HG02678 (cell line): Measurements from ENCODE around the gene CSNK1D.
"Not testable (repeated sequence)": the region's sequence is repeated elsewhere in the genome, so short reads cannot be mapped to it uniquely, and the experiment has no call there.

Experiments
- ATAC-seq: cut with Tn5 transposase; IDR thresholded peaks from one replicate; pipeline ENCODE4 v1.9.1; 2021; ENCODE audit warnings: mild to moderate bottlenecking, moderate library complexity; ENCODE audit not compliant: unreplicated experiment

The CSNK1D gene

DNA sequence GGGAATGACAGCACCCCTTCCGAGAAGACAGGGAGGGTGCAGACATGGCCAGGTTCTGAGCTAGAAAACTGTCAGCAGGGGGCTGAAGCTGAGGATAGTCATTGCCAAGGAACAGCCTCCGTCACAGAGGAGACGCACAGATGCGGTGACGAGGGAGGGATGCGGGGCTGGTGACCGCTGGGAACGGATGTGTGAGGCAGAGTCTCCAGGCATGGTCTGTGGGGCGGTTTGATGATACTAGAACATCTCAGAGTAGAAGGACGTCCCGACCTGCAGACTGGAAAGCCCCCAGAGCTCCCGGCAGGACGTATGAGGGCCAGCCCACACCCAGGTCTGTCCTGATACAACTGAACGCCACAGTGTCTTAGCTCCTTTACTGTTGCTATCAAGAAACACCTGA lies 1.8 kb upstream of the CSNK1D start:
- no peak for ATAC-seq

DNA sequence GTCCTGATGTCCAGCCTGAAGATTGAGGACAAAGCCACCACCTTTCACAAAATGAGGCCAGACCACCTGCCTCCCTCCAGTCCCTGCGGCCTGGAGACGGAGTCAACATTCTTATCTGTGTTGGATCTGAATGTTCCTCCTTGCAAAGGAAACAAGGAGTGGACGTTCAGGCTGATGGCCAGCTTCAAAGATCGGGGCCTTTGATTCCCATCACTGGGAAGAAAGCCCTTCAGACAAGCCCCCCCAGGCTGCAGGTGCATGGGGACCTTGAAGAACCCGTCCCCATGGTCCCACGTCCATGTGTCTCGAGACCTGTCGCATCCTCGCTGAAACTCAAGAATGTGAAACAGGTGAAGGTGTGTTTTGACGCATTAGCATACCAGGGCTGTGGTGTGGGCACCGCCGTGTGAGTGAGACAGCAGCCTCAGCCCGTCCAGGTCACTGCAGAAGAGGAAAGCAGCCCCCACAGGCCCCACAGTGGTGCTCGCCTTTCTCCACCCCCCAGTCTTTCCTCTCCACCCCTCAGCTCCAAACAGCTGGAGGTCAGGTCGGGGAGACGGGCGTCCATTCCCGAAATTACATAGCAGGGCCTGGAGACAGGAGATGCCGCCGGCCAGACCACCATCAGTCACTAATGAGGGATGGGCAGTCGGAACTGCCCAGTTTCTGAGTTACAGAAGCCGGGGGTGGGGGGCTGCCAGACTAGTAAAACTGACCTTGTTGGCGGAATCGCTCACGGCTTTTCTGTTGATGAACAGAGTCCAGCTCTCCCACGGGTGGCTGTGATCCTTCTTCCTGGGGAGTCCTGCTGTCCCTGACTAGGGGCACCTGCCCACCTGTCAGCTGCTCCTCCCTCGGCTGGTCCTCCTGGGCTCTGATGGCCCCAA lies 877 bp upstream of the CSNK1D start:
- ATAC-seq, result no peak

DNA sequence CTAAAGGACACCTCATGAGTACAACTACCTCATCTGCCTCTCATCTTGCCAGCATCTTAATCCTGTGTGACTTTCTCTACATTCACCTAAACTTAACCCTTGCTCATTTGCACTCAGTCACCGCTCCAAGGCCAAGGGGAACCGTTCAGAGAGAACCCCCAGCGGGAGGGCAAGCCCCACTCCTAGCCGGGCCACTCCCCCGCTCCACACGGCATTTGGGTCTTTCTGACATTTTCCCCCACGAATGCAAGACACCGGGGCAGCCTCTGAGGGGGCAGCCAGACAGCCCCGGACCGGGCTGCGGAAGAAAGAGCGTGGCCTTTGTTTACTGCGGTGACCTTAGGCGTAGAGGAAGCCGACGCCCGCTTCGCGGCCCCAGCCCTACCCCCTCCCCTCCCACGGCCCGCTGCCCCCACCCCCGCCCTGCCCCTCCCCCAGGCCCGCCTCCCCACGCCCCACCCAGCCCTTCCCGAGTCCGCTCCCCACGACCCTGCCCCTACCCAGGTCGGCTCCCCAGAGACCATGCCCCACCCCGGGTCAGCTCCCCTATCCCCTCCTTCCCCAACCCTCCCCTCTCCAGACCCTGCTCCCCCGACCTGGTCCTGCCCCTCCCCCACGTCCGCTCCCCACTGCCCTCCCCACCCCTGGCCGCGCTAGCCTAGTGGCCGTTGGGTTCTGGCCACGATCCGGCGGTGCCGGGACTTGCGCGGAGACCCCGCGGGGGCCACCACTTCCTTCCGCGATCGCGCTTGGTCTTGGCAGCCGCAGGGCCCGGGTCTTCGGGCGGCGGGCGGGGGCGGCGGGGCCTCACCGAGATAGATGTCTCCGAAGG lies 789 bp downstream of the CSNK1D start:
- ATAC-seq, result peak; percentile 3

DNA sequence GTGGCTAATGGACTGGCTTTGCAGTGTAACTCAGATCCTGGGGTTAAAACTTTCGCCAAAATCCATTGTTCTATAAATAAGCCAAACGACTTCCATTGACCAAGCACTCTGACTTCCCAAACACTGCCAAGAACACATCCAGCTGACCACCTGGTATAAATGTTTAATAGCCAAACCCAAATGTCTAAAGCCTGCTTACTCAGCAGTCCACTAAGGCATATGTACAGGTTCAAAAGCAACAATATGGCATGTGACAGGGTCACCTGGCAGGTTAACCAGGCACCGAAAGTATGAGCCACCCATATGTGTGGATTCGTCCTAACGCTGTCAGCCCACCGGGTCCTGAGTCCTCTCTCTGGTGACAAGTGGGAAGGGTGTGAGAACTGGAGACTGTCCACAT lies 2.1 kb downstream of the CSNK1D start:
- no peak for ATAC-seq

DNA sequence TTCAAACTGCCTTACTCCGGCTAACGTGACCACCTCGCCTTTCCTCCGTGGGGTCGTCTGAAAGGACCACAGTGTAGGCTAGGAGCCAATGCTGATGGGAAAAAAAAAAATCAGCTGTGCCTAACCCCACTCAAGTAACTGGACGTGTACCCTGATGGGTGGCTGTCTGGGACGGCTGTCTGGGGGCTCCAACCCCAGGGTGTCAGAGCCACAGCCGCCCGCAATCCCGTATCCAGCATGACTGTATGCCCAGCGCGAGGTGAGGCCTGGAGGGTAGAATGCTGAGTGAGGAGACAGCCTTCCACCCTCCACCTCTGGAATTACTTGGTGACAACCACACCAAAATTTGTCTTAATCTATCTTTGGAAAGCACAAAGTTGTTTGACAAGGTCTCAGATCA lies 2.8 kb downstream of the CSNK1D start:
- ATAC-seq, result no peak

DNA sequence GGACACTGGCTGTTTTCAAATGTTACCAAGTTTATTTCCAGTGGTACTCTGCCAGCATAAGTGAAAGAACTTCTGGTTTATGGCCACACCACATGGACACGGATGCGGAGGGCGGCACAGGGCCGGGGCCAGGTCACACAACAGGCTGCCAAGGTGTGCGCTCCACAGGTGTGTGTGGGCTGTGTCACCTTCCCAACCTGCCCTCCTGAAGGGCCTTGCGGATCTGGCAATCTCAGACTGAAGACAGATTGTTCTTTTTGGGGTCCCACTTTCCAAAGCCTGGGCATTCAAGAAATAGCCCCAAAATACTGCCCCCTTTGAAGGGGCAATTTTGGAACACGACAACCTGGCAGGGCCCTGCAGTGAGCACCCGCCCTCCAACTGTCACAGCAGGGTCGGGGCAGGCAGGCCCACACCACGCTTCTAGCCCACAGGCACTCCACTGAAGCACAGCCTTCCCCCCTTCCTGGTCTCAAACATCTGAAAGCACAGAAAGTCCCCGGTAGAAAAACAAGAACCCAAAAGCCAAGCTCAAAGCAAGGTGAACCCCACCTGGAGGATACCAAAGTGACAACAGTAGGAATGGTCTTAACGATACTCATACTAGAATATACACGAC lies 3.5 kb downstream of the CSNK1D start:
- ATAC-seq, result no peak

DNA sequence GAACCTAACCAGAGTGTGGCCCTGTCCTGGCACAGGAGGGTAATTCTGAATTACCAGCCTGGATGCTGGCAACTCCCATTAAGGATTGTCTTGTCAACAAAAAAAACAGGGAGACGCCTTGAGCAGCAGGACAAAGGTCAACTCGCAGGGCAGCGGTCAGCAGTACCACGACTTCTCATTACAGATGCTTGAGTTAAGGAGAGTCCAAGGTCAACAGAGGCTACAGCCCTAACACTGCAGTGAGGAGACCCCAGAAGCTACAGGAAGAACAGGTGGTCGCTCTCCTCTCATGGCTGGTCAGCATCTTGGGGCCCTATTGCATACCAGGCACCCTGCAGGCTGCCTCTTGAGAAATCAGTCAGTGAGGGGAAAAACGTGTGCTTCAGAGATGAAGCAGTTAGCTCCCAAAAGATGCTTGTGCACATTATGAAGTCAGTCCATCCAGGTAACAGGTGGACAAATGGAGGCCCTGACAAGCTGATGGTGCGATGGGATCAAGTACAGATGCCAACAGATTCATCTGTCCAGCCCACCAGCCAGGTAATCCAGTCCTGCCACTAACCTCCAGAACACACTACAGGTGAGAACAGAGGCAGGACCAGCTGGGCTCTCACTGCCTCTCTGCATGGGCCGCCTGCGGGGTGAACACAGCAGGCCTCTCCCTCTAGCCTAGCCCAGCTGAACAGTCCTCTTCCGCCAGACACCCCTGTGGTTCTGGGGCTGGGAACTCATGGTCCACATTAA lies 4.2 kb downstream of the CSNK1D start:
- ATAC-seq, result no peak

DNA sequence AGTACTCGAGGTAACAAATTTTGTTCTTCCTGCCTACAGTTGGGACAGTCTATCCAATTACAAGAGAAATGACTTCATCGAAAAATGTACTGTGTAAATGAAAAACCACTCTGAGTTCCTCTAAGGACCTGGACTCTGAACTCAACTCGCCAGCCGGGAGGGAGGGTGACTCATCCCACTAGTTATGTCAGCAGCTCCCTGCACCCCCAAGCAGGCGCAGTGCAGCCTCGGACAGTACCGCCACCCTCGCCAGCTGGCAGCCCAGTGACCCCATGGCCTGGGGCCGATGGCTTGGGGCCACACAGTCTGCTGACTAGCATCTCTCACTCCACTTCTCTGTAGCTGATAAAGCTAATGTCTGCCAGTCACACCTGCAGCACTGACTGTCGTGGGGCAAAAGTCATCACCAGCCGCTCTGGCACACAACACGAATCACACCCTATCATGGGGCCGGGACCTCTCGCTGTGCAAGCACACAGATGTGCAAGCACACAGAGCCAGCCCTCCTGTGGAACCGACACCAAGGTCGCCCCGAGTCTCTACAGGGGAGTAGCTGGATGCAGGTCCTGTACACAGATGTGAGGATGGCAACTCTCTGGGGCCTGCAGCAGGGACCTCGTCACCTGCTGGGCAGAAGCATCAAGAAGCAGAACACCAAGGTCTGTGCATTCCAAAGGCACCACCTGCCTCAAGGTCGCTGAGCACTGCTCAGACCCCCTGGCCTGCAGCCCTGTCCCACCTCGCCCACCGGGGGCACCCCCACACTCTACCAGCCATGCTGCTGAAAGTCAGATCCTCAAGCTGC lies 5.7 kb downstream of the CSNK1D start:
- no peak for ATAC-seq

DNA sequence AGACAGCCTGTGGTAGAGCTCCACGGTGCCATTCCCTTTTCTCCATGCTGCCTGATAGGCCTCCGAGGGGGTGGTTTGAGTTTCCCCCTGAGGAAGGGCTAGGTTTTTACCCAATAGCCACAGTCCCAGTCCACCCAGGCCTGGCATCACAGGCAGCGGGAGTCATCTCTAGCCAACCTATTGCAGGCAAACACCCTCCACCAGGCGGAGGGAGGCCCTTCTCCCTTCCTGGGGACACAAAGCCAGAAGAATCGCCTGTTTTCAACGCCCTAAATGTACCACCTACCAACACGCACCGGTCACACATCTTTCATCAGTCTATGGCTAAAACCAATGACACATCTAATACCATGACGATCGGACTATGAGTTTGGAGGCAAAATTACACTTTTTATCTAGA lies 7.4 kb downstream of the CSNK1D start:
- ATAC-seq, result no peak

DNA sequence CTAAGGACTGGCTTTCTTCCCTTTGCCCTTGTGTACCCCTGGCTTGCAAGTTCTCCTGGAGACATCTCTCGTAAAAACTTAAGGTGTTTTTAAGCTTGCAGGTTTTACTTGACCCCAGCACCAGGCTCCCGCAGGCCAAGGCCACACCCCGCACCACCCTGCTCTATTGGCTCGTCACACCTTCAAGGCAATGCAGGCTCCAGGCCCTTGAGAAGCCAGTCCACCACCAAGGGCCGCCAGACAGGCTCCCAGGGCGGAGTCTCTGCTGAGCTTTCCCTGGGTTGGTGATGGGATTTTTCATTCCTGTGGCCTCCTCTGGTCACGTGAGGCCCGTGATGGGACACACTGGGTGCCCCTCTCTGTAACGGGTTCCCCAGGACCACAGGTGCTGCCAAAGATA lies 9.9 kb downstream of the CSNK1D start:
- no peak for ATAC-seq

DNA sequence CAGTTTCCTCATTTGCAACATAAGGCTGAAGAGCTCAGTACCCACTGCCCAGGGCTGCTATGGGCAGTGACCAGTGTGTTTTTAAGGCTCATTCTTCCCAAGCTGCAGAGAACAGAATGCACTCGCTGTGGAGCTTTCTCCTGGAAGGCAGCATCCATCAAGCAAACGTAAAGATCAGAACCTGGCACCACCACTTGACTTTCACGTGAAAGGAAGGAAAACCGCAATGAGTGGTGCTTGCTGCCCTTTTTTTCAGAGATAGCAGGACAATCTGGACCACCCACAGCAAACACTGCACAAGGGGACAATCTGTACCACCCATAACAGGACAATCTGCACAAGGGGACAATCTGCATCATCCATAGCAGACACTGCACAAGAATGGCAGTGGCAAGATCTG lies 11.2 kb downstream of the CSNK1D start:
- ATAC-seq, result no peak

DNA sequence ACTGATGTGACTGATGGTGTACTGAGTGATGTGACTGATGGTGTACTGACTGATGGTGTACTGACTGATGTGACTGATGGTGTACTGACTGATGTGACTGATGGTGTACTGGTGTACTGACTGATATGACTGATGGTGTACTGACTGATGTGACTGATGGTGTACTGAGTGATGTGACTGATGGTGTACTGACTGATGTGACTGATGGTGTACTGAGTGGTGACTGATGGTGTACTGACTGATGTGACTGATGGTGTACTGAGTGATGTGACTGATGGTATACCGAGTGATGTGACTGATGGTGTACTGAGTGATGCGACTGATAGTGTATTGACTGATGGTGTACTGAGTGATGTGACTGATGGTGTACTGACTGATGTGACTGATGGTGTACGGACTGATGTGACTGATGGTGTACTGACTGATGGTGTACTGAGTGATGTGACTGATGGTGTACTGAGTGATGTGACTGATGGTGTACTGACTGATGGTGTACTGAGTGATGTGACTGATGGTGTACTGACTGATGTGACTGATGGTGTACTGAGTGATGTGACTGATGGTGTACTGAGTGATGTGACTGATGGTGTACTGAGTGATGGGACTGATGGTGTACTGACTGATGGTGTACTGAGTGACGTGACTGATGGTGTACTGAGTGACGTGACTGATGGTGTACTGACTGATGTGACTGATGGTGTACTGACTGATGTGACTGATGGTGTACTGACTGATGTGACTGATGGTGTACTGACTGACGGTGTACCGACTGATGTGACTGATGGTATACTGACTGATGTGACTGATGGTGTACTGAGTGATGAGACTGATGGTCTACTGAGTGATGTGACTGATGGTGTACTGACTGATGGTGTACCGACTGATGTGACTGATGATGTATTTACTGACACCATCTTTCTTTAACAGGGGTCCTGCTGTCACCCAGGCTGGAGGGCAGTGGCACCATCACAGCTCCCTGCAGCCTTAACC lies 13.2 kb downstream of the CSNK1D start:
- ATAC-seq, result not testable (repeated sequence)

DNA sequence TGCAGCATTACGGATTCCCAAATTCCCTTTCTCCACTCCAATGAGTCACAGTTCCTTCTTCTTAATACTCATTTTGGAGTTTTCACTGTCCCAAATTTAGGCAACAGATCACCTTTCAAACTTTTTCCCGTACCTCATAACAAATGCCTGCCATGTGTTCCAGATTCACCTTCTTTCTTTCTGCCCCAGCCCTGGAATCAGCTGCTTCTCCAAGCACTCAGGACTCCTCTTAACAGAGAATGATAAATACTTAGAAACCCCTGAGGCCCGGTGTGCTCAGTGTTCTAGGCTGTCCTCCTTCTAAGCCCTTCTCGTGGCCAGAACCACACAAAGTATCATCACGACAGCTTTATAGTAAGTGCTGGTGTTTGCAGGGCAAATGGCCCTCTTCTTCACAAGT lies 14.9 kb downstream of the CSNK1D start:
- ATAC-seq, result no peak

DNA sequence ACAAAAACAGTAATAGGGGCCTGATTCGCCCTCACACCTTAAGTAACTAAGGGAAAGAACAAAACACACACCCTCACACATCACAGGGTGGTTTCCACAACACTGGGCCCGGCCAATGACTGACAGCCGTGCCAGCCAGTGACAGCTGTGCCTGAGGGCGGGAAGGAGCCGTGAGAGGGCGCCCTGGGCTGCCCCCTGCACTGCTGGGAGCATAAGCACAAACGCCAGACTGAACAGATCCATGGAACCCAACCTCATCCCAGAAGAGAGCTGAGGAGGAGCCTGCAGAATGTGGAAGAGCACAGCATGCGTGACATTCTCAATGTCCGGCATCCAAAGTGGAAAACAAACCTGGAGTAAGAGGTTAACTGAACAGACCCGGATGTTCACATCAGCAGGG lies 16.0 kb downstream of the CSNK1D start:
- no peak for ATAC-seq

DNA sequence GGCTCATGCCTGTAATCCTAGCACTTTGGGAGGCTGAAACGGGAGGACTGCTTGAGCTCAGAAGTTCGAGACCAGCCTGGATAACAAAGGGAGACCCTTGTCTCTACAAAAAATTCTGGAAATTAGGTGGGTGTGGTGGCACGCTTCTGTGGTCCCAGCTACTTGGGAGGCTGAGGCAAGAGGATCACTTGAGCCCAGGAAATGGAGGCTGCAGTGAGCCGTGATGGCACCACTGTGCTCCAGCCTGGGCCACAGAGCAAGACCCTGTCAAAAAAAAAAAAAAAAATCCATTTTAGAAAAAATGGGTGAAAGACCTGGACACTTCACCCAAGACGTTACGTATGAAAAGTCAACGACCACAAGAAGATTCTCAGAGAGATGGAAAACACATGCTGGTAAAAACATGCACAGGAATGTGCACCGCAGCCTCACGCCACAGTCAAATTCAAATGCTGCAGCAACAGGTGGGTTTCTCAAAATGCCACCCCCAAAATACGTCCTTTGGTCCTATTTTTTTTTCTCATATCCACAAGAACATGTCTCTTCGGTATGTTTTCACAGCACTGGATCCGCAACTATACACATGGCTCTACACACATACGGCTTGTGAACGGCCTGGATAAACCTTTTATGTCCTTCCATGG lies 17.1 kb downstream of the CSNK1D start:
- ATAC-seq, result no peak

DNA sequence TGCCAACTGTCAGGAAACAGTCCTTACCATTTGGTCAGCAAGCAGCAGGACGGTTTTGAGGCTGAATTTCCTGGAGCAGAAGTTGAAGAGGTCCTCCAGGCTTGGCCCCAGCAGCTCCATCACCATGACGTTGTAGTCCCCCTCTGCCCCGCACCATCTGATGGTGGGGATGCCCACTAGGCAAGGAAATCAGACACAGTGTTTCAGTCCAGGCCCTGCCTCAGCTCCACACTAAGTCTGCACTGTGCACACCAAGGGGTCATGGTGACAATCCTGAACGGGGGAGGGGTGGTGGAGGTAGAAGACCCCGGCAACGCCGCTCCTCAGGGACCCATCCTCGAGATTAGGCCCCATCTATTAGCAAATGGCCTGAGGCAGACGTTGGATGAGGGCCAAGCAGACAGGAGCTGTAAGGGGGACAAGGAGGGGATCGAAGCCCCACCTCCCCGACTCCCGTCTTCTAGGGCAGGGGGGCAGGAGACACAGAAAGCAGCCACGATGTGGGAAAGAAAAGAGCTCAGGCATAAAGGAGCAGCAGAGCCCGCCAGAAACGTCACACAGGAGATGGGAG lies 18.0 kb downstream of the CSNK1D start:
- ATAC-seq, result no peak

DNA sequence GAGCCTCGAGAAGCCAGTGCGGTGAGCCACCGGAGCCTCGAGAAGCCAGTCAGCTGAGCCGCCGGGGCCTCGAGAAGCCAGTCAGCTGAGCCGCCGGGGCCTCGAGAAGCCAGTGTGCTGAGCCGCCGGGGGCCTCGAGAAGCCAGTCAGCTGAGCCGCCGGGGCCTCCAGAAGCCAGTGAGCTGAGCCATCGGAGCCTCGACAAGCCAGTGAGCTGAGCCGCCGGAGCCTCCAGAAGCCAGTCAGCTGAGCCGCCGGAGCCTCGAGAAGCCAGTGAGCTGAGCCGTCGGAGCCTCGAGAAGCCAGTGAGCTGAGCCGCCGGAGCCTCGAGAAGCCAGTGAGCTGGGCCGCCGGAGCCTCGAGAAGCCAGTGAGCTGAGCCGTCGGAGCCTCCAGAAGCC lies 18.8 kb downstream of the CSNK1D start:
- not testable (repeated sequence) for ATAC-seq

DNA sequence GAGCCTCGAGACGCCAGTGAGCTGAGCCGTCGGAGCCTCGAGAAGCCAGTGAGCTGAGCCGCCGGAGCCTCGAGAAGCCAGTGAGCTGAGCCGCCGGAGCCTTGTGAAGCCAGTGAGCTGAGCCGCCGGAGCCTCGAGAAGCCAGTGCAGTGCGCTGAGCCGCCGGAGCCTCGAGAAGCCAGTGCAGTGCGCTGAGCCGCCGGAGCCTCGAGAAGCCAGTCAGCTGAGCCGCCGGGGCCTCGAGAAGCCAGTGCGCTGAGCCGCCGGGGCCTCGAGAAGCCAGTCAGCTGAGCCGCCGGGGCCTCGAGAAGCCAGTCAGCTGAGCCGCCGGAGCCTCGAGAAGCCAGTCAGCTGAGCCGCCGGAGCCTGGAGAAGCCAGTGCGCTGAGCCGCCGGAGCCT lies 19.4 kb downstream of the CSNK1D start:
- not testable (repeated sequence) for ATAC-seq
